GM10266 (cell line): ENCODE results near the gene ANTXR2.

ENCODE experiments used
- DNase-seq: peaks from one replicate; pipeline ENCODE4 v3.0.0; 2012; ENCODE audit errors: extremely low spot score
- CTCF ChIP-seq: IDR thresholded peaks from 2 replicates; pipeline ENCODE4 v1.5.1; 2012; ENCODE audit warnings: mild to moderate bottlenecking, low read depth; ENCODE audit not compliant: control insufficient read depth, insufficient read depth; ENCODE audit errors: missing control alignments

The ANTXR2 gene

GRCh38 chr4:80074651-80075050 is 1.6 kb upstream of the ANTXR2 start:
- TF ChIP-seq CTCF, result no peak

GRCh38 chr4:80074069-80074468 is 1.0 kb upstream of the ANTXR2 start:
- TF ChIP-seq CTCF, result no peak
- DNase-seq, result no peak

More at GRCh38 chr4:80074651-80075050, 1.6 kb upstream of the ANTXR2 start:
- no peak for DNase-seq

- peak; percentile 58 for DNase-seq
- no peak for TF ChIP-seq CTCF
Measured at GRCh38 chr4:80073473-80074008, 512 bp upstream of the ANTXR2 start.

GRCh38 chr4:80072228-80072743 is 743 bp downstream of the ANTXR2 start:
- peak; percentile 20 for DNase-seq
- no peak for TF ChIP-seq CTCF

- no peak for TF ChIP-seq CTCF
- peak; percentile 10 for DNase-seq
Measured at GRCh38 chr4:80071604-80072227, 1.3 kb downstream of the ANTXR2 start.

GRCh38 chr4:80070880-80071603 is 2.0 kb downstream of the ANTXR2 start:
- no peak for DNase-seq
- TF ChIP-seq CTCF, result no peak
